PC-9 (cell line): ENCODE results near the gene ADAT2.

Source experiments
- CTCF ChIP-seq: fragments of 200-600 bp; sonication (generic); conservative IDR thresholded peaks from 2 replicates; pipeline ENCODE4 v1.6.1; 2017; ENCODE audit warnings: mixed run types, antibody characterized with exemption, mild to moderate bottlenecking, moderate library complexity
- EZH2 ChIP-seq: fragments of 200-600 bp; sonication (generic); IDR thresholded peaks from 2 replicates; pipeline ENCODE4 v1.8.0; 2017; ENCODE audit warnings: antibody characterized with exemption, low read depth

- TF ChIP-seq CTCF (no peak), EZH2 (no peak)
Observed at GRCh38 chr6:143451531-143451930, 1.0 kb upstream of the ADAT2 start.
